Mammary epithelial cell (primary cell): ENCODE measurements around the gene MICAL2.

Experiments used
- EZH2 ChIP-seq: IDR thresholded peaks from 2 replicates; pipeline ENCODE4 v1.6.1; 2012; ENCODE audit warnings: low read length, inconsistent platforms, borderline replicate concordance
- TF ChIP-seq, protein P1 (sequence below), 2 donors: IDR thresholded peaks in 1 of 2; conservative IDR thresholded peaks in 1 of 2; 2 replicates each; pipeline ENCODE4 v1.5.1; 2011 to 2012; ENCODE audit warnings: inconsistent platforms in 2 of 2, low read length in 2 of 2, mild to moderate bottlenecking in 2 of 2, control low read depth in 1 of 2, low read depth in 1 of 2; ENCODE audit not compliant: insufficient read depth in 1 of 2; ENCODE audit errors: extremely low read depth in 1 of 2

DNA sequence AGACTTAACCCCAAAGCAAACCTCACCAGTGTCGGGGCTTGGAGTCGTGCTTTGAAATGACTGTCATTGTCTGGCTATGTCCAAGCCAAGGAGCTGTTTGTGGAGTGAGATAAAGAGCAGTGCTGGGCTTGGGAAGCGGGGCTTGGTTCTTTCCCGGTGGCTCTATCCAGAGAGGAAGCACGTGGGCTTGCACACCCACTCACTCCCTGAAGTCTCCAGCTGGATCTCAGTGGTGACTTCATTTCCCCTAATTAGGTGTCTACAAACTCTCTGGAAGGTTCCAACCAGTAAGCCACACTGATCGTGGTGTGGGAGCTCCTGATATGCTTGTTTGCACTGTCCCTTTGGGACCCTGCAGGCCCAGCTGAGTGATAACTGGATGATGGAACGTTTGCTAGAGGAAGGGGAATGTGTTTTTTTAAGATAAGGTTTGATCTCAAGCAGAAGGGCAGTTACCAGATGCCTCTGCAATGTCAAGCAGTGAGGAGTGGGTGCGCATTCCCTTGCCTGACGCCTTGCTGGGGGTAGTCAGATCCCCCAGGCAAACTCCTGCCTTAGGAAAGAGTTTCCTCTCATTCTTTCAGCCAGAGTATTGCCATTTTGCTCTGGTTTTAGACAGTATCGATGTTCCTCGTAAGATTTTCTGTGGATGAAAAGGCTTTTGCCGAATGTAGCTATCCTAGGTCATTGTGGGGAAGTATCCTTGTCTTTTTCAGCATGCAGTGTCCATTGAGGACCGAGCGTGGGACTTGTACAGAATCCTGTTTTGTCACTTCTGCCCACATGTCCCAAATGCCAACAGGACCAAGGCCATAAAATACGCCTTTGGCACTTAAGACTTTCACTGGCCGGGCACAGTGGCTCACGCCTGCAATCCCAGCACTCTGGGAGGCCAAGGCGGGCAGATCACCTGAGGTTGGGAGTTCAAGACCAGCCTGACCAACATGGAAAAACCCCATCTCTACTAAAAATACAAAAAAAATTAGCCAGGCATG is 90.9 kb downstream of the MICAL2 start:
- TF ChIP-seq, protein P1, sequence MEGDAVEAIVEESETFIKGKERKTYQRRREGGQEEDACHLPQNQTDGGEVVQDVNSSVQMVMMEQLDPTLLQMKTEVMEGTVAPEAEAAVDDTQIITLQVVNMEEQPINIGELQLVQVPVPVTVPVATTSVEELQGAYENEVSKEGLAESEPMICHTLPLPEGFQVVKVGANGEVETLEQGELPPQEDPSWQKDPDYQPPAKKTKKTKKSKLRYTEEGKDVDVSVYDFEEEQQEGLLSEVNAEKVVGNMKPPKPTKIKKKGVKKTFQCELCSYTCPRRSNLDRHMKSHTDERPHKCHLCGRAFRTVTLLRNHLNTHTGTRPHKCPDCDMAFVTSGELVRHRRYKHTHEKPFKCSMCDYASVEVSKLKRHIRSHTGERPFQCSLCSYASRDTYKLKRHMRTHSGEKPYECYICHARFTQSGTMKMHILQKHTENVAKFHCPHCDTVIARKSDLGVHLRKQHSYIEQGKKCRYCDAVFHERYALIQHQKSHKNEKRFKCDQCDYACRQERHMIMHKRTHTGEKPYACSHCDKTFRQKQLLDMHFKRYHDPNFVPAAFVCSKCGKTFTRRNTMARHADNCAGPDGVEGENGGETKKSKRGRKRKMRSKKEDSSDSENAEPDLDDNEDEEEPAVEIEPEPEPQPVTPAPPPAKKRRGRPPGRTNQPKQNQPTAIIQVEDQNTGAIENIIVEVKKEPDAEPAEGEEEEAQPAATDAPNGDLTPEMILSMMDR (conservative IDR thresholded peaks at IDR 0.05 in 1 of 2, IDR thresholded peaks at IDR 0.05 in 1 of 2; ENCODE audit: extremely low read depth in 1 of 2, insufficient read depth in 1 of 2, low read depth in 1 of 2, low read length in 2 of 2): no peak
- TF ChIP-seq EZH2: no peak
